Adipocyte (in vitro differentiated cells): ENCODE data around the gene SMIM41.
A peak's percentile ranks its signal among the peaks of the same experiment; 100 is the strongest.

ENCODE experiments used
- DNase-seq: peaks from one replicate; pipeline ENCODE4 v3.0.0-alpha.2; 2015; ENCODE audit warnings: low read depth
- H3K27me3 ChIP-seq: replicated peaks from 2 replicates; pipeline ENCODE4 v1.7.0; 2013; ENCODE audit warnings: mild to moderate bottlenecking, low read length, moderate library complexity; ENCODE audit not compliant: control insufficient read depth, insufficient read depth
- H3K36me3 ChIP-seq: 2 replicates; pipeline ENCODE4 v1.7.0; 2013; ENCODE audit warnings: low read length, mild to moderate bottlenecking, moderate library complexity; ENCODE audit not compliant: control insufficient read depth, insufficient read depth, severe bottlenecking
- H3K4me1 ChIP-seq: 2 replicates; pipeline ENCODE4 v1.7.0; 2013; ENCODE audit warnings: mild to moderate bottlenecking, low read length, moderate library complexity; ENCODE audit not compliant: control insufficient read depth, insufficient read depth
- H3K4me3 ChIP-seq: 2 replicates; pipeline ENCODE4 v1.7.0; 2013; ENCODE audit warnings: mild to moderate bottlenecking, low read length, moderate library complexity
- H3K9ac ChIP-seq: 2 replicates; pipeline ENCODE4 v1.7.0; 2013; ENCODE audit warnings: mild to moderate bottlenecking, low read length, moderate library complexity
- H3K9me3 ChIP-seq: 2 replicates; pipeline ENCODE4 v1.7.0; 2013; ENCODE audit warnings: mild to moderate bottlenecking, low read length, moderate library complexity; ENCODE audit not compliant: control insufficient read depth

SMIM41 gene

GRCh38 chr12:52041695-52042123, 37.8 kb upstream of the SMIM41 start:
- Histone ChIP-seq H3K4me1 (peaks cover 30% of the 10 kb centered on the region), H3K36me3 (no peaks in the 10 kb centered on the region), H3K4me3 (no peak overlapping the region), H3K9me3 (no peaks in the 10 kb centered on the region), H3K9ac (no peak overlapping the region), H3K27me3 (no peaks in the 10 kb centered on the region)
- peak; percentile 89 for DNase-seq

GRCh38 chr12:52042706-52043385, 36.7 kb upstream of the SMIM41 start:
- Histone ChIP-seq H3K36me3 (no peaks in the 10 kb centered on the region), H3K9ac (no peak overlapping the region), H3K27me3 (no peaks in the 10 kb centered on the region), H3K4me3 (no peak overlapping the region), H3K4me1 (peaks cover 30% of the 10 kb centered on the region), H3K9me3 (no peaks in the 10 kb centered on the region)
- no peak for DNase-seq

- Histone ChIP-seq H3K36me3 (no peaks in the 10 kb centered on the region), H3K9ac (peak overlapping the region; percentile 58), H3K27me3 (no peaks in the 10 kb centered on the region), H3K4me1 (peaks cover 30% of the 10 kb centered on the region), H3K4me3 (no peak overlapping the region), H3K9me3 (no peaks in the 10 kb centered on the region)
- no peak for DNase-seq
Measured at GRCh38 chr12:52043386-52044212, 35.9 kb upstream of the SMIM41 start.

- peak; percentile 80 for DNase-seq
- H3K4me3 ChIP-seq: no peak overlapping the region
- no peaks in the 10 kb centered on the region for H3K27me3 ChIP-seq
- peak overlapping the region; percentile 58 for H3K9ac ChIP-seq
- H3K4me1 ChIP-seq: peaks cover 30% of the 10 kb centered on the region
- no peaks in the 10 kb centered on the region for H3K9me3 ChIP-seq
- H3K36me3 ChIP-seq: no peaks in the 10 kb centered on the region
Measured at GRCh38 chr12:52044292-52044983, 35.1 kb upstream of the SMIM41 start.

GRCh38 chr12:52045794-52046199, 33.7 kb upstream of the SMIM41 start:
- H3K4me1 ChIP-seq: peaks cover 37% of the 10 kb centered on the region
- H3K4me3 ChIP-seq: no peak overlapping the region
- H3K9me3 ChIP-seq: no peaks in the 10 kb centered on the region
- no peaks in the 10 kb centered on the region for H3K27me3 ChIP-seq
- peak overlapping the region; percentile 48 for H3K9ac ChIP-seq
- DNase-seq: no peak
- H3K36me3 ChIP-seq: no peaks in the 10 kb centered on the region

GRCh38 chr12:52046859-52047258, 32.6 kb upstream of the SMIM41 start:
- Histone ChIP-seq H3K36me3 (no peaks in the 10 kb centered on the region), H3K27me3 (no peaks in the 10 kb centered on the region), H3K9me3 (no peaks in the 10 kb centered on the region), H3K4me1 (peaks cover 42% of the 10 kb centered on the region), H3K9ac (no peak overlapping the region), H3K4me3 (no peak overlapping the region)
- DNase-seq: no peak

GRCh38 chr12:52049286-52049685, 30.2 kb upstream of the SMIM41 start:
- no peaks in the 10 kb centered on the region for H3K9me3 ChIP-seq
- H3K9ac ChIP-seq: no peak overlapping the region
- no peak overlapping the region for H3K4me3 ChIP-seq
- no peaks in the 10 kb centered on the region for H3K27me3 ChIP-seq
- no peak for DNase-seq
- peaks cover 37% of the 10 kb centered on the region for H3K4me1 ChIP-seq
- no peaks in the 10 kb centered on the region for H3K36me3 ChIP-seq

GRCh38 chr12:52049688-52050087, 29.8 kb upstream of the SMIM41 start:
- H3K36me3 ChIP-seq: no peaks in the 10 kb centered on the region
- H3K4me1 ChIP-seq: peaks cover 33% of the 10 kb centered on the region
- no peak overlapping the region for H3K9ac ChIP-seq
- H3K4me3 ChIP-seq: no peak overlapping the region
- no peaks in the 10 kb centered on the region for H3K27me3 ChIP-seq
- DNase-seq: no peak
- H3K9me3 ChIP-seq: no peaks in the 10 kb centered on the region

GRCh38 chr12:52050116-52050757, 29.3 kb upstream of the SMIM41 start:
- no peak for DNase-seq
- H3K9ac ChIP-seq: peak overlapping the region; percentile 85

GRCh38 chr12:52050758-52051541, 28.6 kb upstream of the SMIM41 start, which contains the start of gene NR4A1:
NR4A1 (plus strand) TSS chr12:52051442; CDS start chr12:52054329, 2,887 bp downstream.
- DNase-seq: peak; percentile 98

More at GRCh38 chr12:52050116-52050757, 29.3 kb upstream of the SMIM41 start:
- Histone ChIP-seq H3K4me3 (peak overlapping the region; percentile 81), H3K4me1 (peaks cover 28% of the 10 kb centered on the region), H3K36me3 (no peaks in the 10 kb centered on the region), H3K9me3 (no peaks in the 10 kb centered on the region), H3K27me3 (no peaks in the 10 kb centered on the region)

More at GRCh38 chr12:52050758-52051541, 28.6 kb upstream of the SMIM41 start, which contains the start of gene NR4A1:
- H3K27me3 ChIP-seq: no peaks in the 10 kb centered on the region
- H3K9me3 ChIP-seq: no peaks in the 10 kb centered on the region
- H3K4me3 ChIP-seq: peak within 1 kb of the TSS; percentile 81
- no peaks in the 10 kb centered on the region for H3K36me3 ChIP-seq
- peaks cover 21% of the 10 kb centered on the region for H3K4me1 ChIP-seq
- H3K9ac ChIP-seq: peak within 1 kb of the TSS; percentile 85
